H1 (cell line): ENCODE data around the gene RBM34.

ENCODE experiments used
- BCL11A ChIP-seq, 2 experiments: IDR thresholded peaks; one replicate each; pipeline ENCODE4 v1.6.1; 2011; ENCODE audit warnings: low read depth in 2 of 2, low read length in 2 of 2, mild to moderate bottlenecking in 2 of 2
- CEBPB ChIP-seq: IDR thresholded peaks from 2 replicates; pipeline ENCODE4 v1.6.1; 2012; ENCODE audit warnings: low read depth, low read length
- EZH2 ChIP-seq: fragments of 200-600 bp; sonication (generic); IDR thresholded peaks from 2 replicates; pipeline ENCODE4 v1.7.1; 2012; ENCODE audit warnings: low read depth, mild to moderate bottlenecking, moderate library complexity, low read length, inconsistent platforms; ENCODE audit not compliant: severe bottlenecking
- MAFK ChIP-seq: IDR thresholded peaks from 2 replicates; pipeline ENCODE4 v1.6.1; 2012; ENCODE audit warnings: low read depth, mild to moderate bottlenecking, improper control_type of control experiment, low read length
- POLR2A ChIP-seq, 2 experiments: IDR thresholded peaks; 1 replicate in 1 of 2; 2 replicates in 1 of 2; pipeline ENCODE4 v1.6.1; 2011; ENCODE audit warnings: low read depth in 2 of 2, low read length in 2 of 2, mild to moderate bottlenecking in 2 of 2; ENCODE audit errors: control extremely low read depth in 1 of 2
- POLR2AphosphoS5 ChIP-seq: IDR thresholded peaks from 2 replicates; pipeline ENCODE4 v1.6.1; 2011; ENCODE audit warnings: low read depth, low read length
- RAD21 ChIP-seq, 2 experiments: IDR thresholded peaks in 1 of 2; conservative IDR thresholded peaks in 1 of 2; 2 replicates each; pipeline ENCODE4 v1.6.1; 2011; ENCODE audit warnings: low read depth in 2 of 2, low read length in 2 of 2, improper control_type of control experiment in 1 of 2, inconsistent platforms in 1 of 2, mild to moderate bottlenecking in 1 of 2, moderate library complexity in 1 of 2
- RFX5 ChIP-seq: IDR thresholded peaks from 2 replicates; pipeline ENCODE4 v1.6.1; 2011; ENCODE audit warnings: low read depth, low read length, improper control_type of control experiment, borderline replicate concordance
- SRF ChIP-seq: IDR thresholded peaks from 2 replicates; pipeline ENCODE4 v1.6.1; 2011; ENCODE audit warnings: mild to moderate bottlenecking, low read depth, low read length, moderate library complexity
- SUZ12 ChIP-seq: fragments of 200-600 bp; sonication (generic); IDR thresholded peaks from 2 replicates; pipeline ENCODE4 v1.6.1; 2012; ENCODE audit warnings: mild to moderate bottlenecking, inconsistent platforms, low read length, moderate library complexity, mixed read lengths
- TF ChIP-seq, protein P1 (sequence below), 3 experiments: IDR thresholded peaks; 1 replicate in 2 of 3; 2 replicates in 1 of 3; pipeline versions ENCODE4 v1.5.1 to v1.6.1; 2011; ENCODE audit warnings: low read length in 3 of 3, mild to moderate bottlenecking in 3 of 3, inconsistent platforms in 2 of 3, low read depth in 1 of 3, moderate library complexity in 1 of 3; ENCODE audit not compliant: insufficient read depth in 1 of 3; ENCODE audit errors: control extremely low read depth in 1 of 3

DNA sequence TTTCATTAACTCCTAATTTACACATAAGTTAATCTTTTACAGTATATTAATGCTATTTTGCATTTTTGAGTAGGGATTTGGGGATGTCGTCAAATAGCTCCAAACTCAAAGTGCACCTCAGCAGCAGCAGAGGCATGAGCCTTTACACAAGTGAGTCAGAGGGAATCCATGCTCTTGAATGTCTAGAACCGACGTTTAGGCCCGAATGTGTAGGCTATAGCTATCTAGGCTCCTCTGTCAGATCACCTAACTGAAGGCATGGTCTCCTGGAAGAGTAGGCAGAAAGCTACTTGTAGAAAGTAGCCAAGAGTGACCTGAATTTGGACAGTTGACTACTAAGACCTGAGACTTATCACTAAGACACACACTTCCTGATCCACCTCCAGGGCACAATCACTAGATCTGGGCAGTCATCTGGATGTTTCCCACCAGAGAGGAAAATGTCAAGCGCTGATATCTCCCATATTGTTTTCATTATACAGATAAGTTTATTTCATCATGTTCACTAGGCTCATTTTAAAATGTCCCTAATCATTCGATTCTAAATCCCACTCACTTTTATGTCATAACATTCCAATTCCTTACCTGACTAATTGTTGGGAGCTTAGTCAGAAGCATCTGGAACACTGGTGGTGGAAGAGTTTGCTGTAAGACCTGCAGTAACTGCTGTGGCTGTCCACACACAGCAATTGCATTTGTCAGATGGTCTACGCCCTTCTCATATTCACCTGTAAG lies 47.7 kb downstream of the RBM34 start:
- no peak for TF ChIP-seq BCL11A (IDR thresholded peaks at IDR 0.05; ENCODE audit: low read depth in 2 of 2, low read length in 2 of 2)
- TF ChIP-seq EZH2: no peak
- no peak for TF ChIP-seq MAFK
- TF ChIP-seq, protein P1, sequence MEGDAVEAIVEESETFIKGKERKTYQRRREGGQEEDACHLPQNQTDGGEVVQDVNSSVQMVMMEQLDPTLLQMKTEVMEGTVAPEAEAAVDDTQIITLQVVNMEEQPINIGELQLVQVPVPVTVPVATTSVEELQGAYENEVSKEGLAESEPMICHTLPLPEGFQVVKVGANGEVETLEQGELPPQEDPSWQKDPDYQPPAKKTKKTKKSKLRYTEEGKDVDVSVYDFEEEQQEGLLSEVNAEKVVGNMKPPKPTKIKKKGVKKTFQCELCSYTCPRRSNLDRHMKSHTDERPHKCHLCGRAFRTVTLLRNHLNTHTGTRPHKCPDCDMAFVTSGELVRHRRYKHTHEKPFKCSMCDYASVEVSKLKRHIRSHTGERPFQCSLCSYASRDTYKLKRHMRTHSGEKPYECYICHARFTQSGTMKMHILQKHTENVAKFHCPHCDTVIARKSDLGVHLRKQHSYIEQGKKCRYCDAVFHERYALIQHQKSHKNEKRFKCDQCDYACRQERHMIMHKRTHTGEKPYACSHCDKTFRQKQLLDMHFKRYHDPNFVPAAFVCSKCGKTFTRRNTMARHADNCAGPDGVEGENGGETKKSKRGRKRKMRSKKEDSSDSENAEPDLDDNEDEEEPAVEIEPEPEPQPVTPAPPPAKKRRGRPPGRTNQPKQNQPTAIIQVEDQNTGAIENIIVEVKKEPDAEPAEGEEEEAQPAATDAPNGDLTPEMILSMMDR (IDR thresholded peaks at IDR 0.05; ENCODE audit: control extremely low read depth in 1 of 3, insufficient read depth in 1 of 3, low read depth in 1 of 3, low read length in 3 of 3): no peak
- 0 out of 2 replicates have a peak, but pooled peaks have one; percentile 27 for TF ChIP-seq POLR2AphosphoS5
- TF ChIP-seq SUZ12: no peak
- no peak for TF ChIP-seq RAD21 (IDR thresholded peaks at IDR 0.05 in 1 of 2, conservative IDR thresholded peaks at IDR 0.05 in 1 of 2; ENCODE audit: low read depth in 2 of 2, low read length in 2 of 2)
- no peak for TF ChIP-seq SRF
- no peak for TF ChIP-seq RFX5
- peak in 1 of 2 experiments; percentile 35; a peak in 1 of 3 replicates for TF ChIP-seq POLR2A (IDR thresholded peaks at IDR 0.05; ENCODE audit: control extremely low read depth in 1 of 2, low read depth in 2 of 2, low read length in 2 of 2)
- TF ChIP-seq CEBPB: no peak
